CD4-positive, alpha-beta T cell treated with Interleukin-15 for 4 hours (primary cell): ENCODE results near the gene CEP112.
"Not testable (repeated sequence)": the region's sequence is repeated elsewhere in the genome, so short reads cannot be mapped to it uniquely, and the experiment has no call there.

Experiments used
- DNase-seq: peaks from one replicate; pipeline ENCODE4 v3.0.0-alpha.2; 2020; ENCODE audit warnings: low spot score

Gene CEP112

DNA sequence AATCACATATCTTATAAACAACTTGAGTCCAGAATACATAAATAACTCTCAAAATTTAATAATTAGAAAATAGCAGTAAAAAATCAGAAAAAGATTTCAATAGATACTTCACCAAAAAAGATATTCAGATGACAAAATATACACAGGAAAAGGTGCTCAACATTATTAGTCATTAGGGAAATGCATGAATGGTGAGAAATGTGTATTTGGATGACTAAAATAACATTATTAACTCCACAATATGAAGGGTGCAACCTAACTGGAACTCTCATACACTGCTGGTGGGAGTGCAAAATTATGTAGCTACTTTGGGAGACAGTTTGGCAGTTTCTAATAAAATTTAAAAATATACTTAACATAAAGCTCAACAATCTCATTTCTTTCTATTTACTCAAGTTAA is 368.2 kb downstream of the CEP112 start:
- no peak for DNase-seq

DNA sequence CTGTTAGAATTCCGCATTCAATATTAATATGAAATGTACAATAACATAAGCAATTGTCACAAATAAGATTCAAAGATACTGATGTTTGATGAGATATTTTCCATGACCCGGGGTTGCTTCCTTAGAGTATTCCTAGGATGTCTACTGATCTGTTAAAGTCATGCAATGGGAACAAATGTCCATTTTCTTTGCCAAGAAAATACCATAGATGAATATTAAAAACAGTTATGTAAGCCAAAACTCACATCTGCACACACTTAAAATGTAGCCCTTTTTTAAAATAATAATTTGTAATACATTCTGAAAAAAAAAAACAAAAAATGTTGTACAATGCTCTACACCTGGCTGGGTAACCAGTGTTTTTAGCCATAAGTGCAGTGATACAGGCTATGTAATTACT is 371.1 kb downstream of the CEP112 start:
- DNase-seq = no peak

DNA sequence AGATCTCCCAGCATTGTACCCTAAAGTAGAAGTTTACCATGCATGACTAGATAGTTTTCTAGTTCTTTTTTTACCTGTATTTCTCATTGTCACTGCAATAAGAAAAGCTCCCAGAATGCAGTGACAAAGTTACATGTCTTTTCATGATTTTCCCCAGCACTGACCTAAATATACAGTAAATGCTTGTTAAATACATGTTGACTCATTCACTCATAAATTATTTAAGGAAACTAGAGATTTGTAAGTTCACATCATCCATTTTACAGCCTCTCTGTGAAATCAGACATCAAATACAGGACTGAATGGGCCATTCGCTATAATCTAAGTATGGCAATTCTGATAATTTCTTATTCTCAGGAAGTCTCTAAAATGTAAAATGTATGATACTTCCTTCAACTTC is 371.6 kb downstream of the CEP112 start:
- DNase-seq = no peak

DNA sequence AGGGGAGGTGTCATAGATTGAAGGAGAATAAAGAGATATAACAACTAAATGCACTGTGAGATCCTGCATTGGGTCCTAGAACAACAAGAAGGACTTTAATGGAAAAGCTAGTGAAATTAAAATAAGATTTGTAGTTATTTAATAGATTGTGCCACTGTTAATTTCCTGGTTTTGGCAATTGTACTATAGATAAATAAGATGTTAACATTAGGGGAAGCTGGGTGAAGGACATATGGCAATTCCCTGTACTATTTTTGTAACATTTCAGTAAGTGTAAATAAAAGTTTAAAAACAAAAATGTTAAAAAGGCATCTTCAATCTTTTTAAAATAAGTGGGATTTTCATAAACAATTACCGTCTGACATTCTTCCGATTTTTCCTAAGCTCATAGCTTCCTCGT is 372.1 kb downstream of the CEP112 start:
- DNase-seq = no peak

DNA sequence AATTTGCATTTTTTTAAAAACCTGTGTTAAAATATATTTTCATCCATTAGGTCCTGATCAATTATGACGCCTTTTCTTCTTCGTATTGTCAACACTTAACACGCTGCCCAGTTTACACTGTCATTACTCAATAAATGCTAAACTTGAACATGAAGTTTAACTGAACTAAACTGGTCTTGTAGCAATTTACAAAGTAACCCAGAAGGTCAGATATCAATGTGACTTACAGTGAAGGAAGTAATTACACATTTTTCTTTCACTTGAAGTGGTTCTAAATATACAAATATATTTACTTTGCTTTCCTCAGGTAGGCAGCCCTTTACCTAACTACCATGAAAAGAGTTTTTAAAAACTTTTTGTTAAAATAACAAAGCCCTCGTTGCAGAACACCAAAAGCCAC is 374.0 kb downstream of the CEP112 start:
- DNase-seq = no peak

DNA sequence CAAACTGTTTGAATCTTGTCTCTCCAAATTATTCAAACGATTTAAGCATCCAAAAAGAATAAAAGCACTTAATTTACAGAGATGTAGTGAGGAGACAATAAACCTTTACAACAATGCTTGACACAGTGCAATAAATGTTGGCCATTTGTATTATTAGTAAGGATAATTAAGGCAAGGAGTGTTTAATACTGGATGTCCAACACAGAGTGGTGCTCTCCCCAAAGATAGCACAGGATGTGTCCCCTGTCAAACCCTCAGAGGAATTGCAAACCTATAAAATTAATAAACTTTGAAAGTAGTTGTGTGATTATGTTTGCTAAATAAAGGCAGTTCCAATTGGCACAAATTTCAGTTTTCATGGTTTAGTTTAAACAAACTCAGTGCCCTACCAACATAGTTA is 377.5 kb downstream of the CEP112 start:
- DNase-seq = no peak

DNA sequence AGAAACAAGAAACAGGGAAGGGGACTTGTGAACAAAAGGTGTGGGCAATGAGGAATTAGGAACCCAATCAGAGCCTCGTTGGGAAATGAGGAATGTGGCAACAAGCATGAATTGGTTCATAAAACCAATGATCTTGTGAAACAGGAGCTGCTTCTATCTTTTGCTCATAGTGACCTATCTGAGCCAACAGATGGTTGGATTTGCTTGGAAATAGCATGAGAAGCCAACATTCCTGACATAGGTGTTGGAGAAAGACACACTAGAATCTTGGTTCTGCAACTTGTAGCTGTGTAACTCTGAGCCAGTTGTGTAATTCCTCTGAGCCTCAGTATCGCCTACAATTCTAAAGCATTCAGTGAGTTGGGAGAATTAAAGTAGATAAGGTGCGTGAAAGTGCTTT is 378.6 kb downstream of the CEP112 start:
- no peak for DNase-seq

DNA sequence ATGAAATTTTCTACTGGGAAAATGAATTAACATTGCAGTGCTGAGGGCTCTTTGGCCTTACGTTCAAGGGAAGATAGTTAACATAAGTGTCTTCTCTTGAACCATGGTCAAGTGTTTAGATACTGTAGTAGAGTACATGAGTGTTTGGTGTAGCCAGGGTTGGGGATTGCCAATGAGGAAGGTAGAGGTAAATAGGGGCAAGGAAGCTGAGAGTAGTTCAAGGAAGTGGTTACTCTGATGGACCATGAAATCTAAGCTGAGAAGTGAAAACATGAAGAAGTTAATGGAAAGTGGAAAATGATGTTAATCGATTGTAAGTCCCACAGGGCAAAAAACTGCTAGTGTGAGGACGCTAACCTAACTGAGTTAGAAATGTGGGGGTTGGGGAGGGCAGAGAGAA is 380.9 kb downstream of the CEP112 start:
- no peak for DNase-seq

DNA sequence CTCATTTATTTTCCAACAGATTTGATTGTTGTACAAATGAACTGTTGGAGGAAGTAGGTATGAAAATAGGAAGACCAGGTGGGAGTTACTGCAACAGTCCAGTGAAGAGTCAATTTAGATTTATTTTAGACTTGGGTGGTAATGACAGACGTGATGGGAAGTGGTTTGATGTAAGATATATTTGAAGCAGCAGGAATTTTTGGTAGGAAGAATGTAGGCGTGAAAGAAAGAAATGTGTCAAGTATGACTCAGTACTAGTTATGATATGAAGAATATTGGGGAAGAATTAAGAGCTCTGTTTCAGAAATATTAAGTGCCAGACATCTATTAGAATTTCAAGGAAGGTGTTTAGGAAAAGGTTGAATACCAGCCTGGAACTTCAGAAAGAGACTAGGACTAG is 382.6 kb downstream of the CEP112 start:
- DNase-seq = no peak

DNA sequence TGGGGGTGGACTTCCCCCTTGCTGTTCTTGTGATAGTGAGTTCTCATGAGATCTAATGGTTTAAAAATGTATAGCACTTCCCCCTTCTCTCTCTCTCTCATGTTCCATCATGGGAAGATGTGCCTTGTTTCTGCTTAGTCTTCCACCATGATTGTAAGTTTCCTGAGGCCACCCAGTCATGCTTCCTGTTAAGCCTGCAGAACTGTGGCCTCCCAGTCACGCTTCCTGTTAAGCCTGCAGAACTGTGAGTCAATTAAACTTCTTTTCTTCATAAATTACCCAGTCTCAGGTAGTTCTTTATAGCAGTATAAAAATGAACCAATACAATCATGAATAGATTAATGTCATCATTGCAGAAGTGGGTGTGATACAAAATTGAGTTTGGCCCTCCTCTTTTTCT is 383.4 kb downstream of the CEP112 start:
- DNase-seq = not testable (repeated sequence)

DNA sequence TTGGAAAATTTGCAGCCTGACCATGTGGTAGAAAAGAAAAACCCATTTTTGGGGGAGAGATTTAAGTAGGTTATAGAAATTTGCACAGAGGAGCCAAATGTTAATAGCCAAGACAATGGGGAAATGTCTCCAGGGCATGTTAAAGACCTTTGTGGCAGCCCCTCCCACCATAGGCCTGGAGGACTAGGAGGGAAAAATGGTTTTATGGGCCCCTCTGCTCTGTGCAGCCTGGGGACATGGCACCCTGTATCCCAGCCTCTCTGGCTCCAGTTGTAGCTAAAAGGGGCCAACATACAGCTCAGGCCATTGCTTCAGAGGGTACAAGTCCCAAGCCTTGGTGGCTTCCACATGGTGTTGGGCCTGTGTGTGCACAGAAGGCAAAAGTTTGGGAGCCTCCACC is 384.6 kb downstream of the CEP112 start:
- DNase-seq = no peak

DNA sequence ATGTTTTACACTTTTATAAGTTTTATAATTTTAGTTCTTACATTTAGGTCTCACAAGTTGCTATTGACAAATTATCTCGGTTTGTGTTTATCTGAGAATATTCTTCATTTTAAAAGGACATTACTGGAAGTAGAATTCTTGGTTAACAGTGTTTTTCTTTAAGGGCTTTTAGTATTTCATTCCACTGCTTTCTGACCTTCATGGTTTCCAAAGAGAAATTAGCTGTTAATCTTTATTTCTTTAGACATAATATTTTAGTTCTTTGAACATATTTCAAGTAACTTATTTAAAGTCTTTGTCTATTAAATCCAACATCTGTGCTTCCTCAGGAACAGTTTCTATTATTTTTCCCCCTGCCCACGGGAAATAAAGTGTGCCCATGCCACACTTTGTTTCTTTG is 390.4 kb downstream of the CEP112 start:
- DNase-seq = no peak

DNA sequence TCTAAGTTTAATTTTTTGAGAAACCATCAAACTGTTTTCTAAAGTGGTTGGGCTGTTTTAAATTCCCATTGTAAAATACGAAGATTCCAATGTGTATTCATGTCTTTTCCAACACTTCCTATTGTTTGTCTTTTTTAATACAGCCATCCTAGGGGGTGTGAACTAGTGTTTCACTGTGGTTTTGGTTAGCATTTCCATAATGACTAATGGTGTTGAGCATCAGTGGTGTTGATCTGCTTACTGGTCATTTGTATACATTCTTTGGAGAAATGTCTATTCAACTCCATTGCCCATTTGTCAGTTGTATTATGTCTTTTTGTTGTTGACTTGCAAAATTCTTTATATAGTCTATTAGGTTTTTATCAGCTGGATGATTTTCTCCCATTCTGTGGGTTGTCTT is 391.3 kb downstream of the CEP112 start:
- no peak for DNase-seq

DNA sequence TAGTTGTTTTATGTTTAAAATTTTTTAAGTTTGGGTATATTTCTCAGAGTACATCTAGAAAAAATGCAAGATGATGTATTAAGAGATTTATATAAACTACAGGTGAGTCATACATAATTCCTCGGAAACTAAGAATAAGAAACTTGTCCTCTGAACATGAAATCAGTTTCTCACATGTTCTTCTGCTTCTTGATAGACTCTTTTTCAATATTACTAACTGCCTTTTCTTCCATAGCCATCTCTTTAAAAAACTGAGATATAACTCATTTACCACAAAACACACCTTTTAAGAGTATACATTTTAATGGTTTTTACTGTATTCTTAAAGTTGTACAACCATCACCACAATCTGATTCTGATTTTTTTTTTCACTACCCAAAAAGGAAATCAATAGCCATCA is 392.1 kb downstream of the CEP112 start:
- no peak for DNase-seq

DNA sequence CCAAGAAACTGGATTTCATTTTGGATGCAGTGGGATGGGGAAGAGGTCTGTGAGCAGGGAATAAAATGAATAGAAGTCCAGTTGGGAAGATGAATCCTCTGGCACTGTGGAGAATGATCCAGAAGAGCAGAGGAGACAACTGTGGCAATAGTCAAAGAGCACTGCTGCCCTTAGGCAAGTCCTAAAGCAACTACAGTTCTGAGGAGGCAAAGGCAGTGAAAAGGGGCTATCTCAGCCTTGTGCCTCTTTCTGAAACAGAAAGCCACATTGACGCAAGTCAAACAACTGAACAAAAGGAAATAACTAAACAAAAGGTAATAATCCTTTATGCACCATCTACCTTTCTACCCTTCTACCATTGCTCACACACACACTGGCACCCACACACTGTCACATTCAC is 392.5 kb downstream of the CEP112 start:
- no peak for DNase-seq

DNA sequence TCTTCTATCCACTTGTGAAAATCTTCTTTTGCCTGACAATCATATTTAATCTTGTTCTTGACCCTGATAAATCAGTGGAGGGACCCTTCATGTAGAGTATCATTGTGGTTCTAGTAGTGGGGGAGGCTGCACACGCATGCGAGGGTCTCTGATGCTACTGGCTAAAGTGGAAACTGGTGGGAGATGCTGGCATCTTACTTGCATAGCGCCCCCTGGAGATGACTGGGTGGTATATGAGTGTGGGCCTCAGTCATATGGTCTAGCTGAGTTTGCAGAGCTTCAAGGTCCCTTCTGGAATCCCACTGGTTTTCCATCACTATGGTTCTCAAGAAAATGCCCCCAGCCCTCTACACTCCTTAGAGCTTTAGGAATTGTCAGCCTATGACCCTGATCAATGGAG is 394.1 kb downstream of the CEP112 start:
- DNase-seq = peak; percentile 1

DNA sequence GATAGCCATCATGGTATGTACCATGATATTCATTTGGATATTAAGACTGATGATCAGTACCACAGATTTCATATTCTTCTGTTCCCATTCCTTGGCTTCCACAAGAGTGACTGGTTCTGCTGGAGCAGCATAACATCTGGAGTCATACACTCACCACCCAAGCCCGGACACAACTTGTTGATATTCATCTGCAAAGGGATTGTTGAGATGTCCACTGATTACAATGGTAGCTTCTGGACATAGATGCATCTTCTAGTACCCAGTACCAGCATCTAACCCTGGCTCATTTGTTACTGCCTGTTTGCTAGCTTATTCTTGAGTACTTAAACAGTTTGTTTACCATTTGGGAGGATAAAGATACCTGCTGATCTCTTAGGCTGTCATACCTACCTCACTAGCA is 394.8 kb downstream of the CEP112 start:
- DNase-seq = no peak

DNA sequence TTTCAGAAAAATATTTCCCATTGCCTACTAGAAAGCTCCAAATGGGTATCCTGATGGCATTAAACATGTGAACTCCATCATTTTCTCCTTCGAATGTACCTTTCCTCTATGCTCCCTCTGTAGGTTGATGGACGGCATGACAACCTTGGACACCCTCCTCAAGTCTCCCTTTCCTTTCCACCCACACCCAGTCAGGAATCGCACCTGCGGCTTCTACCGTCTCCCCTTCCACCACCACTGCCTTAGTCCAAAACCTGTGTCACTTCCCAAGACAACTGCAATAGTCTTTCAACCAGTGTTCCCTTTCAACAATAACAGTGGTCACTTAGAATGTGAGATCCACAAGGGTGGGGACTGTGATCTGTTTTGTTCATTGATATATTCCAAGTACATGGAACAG is 397.4 kb downstream of the CEP112 start:
- DNase-seq = no peak

DNA sequence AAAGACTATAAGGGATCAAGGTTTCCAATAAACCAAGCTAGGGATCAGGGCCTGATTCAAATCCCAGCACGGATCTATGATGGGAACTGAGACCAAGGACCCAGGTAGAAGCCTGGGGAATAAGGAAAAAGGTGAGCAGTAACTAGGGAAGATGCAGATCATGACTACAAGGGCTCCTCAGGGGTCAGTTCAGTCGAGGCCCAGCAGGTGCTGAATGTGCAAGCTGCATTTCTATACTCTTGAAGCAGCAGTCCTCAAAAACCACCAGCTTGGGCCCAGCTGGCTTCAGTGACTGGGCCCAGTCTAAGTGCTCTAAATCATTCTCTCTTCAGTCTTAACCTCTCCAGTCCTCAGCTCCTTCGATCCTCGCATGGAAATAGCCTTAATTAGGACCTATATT is 401.7 kb downstream of the CEP112 start:
- no peak for DNase-seq

DNA sequence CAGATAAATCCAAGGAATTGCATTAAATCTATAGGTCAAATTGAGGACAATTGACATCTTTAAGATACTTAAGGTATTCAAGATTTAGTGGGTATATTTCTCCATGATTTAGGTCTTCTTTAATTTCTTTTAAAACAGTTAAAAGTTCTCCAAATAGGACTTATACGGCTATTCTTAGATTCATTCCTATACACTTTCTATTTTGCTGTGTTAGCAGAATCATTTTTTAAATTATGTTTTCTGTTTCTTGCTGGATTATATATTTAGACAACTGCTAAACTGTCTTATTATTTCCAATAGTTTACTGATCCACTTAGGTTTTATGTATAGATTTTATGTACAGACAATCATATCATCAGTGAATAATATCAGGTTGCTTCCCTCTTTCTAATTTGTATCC is 404.4 kb downstream of the CEP112 start:
- no peak for DNase-seq

DNA sequence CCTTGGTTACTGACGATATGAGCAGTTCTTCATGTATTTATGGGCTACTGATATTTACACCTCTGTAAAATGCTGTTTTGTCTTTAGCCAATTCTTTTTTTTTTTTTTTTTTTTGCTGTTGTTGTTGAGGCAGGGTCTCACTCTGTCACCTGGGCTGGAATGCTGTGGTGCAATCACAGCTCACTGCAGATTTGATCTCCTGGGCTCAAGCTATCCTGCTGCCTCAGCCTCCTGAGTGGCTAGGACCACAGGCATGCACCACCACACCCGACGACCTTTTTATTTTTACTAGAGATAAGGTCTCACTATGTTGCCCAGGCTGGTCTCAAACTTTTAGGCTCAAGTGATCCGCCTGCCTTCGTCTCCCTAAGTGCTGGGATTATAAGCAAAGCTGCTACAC is 405.5 kb downstream of the CEP112 start:
- no peak for DNase-seq

DNA sequence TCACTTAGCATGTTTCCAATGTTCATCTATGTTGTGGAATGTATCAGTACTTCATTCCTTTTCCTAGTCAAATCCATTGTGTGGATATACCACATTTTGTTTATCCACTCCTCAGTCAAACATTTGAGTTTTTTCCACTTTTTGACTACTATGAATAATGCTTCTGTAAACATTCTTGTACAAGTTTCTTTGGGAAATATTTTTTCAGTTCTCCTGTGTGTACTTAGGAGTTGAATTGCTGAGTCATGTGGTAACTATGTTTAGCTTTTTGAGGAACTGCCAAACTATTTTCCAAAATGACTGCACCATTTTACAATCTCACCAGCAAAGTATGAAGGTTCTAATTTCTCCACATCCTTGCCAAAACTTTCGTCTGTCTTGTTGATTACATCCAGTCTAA is 406.8 kb downstream of the CEP112 start:
- no peak for DNase-seq

DNA sequence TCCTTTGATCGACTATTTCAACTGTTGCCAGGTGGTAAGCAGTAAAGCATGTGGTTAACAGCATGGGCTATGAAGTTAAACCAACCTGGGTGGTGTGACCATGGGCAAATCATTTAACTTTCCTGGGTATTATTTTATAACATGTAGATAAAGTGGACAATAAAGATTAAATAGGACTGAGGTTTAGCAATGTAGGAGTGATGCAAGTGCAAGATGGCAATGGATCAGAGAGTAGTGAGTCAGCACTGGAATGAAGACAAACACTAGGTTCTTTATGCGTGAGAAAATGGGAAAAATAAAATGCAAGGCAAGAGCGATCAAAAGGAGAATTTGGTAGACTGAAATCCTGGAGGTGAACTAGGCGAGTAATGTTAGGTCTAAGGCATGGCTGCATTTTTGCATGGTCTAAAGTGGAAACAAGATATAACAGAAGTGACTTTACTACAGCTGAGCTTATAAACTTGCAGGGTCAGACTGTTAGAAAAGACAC is 408.0 kb downstream of the CEP112 start:
- no peak for DNase-seq

DNA sequence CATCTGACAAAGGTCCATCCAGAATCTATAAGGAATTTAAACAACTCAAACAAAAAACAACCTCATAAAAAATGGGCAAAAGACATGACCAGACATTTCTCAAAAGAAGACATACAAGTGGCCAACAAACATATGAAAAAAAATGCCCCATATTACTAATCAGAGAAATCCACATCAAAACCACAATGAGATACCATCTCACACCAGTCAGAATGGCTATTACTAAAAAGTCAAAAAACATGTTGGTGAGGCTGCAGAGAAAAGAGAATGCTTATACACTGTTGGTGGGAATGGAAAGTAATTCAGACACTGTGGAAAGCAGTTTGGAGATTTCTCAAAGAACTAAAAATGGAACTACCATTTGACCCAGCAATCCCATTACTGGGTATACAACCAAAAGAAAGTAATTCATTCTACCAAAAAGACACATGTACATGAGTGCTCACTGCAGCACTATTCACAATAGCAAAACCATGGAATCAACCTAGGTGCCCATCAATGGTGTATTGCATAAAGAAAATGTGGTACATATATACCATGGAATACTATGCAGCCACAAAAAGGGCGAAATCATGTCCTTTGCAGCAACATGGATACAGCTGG is 409.7 kb downstream of the CEP112 start:
- DNase-seq = not testable (repeated sequence)

DNA sequence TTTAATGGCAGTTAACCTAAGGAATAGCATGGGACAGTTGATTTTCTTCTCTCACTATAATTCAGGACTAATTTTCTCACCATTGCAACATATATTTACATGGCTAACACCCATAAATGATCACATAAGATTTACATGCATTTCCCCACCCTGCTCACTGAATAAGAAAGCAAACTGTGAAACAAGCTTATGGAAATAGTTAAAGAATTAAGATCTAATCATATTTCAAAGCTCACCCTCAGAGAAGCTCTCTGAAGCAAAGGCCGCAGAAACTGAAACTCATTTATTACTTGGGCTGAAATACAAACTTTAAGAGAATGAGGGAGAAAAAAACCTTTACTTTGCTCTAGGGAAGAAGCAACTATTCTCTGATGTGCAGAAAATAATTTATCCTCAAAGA is 411.8 kb downstream of the CEP112 start:
- no peak for DNase-seq
